Mesendoderm (in vitro differentiated cells): Measurements from ENCODE around the gene BRD7.

Experiments
- DNase-seq: peaks from one replicate; pipeline ENCODE4 v3.0.0; 2013
- H2AK5ac ChIP-seq: 2 replicates; pipeline ENCODE4 v1.6.1; 2013; ENCODE audit warnings: low read length, inconsistent platforms
- H2BK120ac ChIP-seq: 2 replicates; pipeline ENCODE4 v1.6.1; 2013; ENCODE audit warnings: low read depth, mild to moderate bottlenecking, low read length, moderate library complexity, mixed read lengths
- H2BK15ac ChIP-seq: replicated peaks from 2 replicates; pipeline ENCODE4 v1.6.1; 2013; ENCODE audit warnings: low read depth, mild to moderate bottlenecking, moderate library complexity
- H2BK5ac ChIP-seq: 2 replicates; pipeline ENCODE4 v1.6.1; 2013; ENCODE audit warnings: low read length, inconsistent platforms
- H3K18ac ChIP-seq: 2 replicates; pipeline ENCODE4 v1.6.1; 2013; ENCODE audit warnings: mild to moderate bottlenecking, low read length, mixed read lengths
- H3K23ac ChIP-seq: one replicate; pipeline ENCODE4 v1.6.1; 2013; ENCODE audit warnings: low read length
- H3K27ac ChIP-seq: 2 replicates; pipeline ENCODE4 v1.5.1; 2013; ENCODE audit warnings: low read depth, mild to moderate bottlenecking, inconsistent platforms, low read length, moderate library complexity
- H3K27me3 ChIP-seq: 2 replicates; pipeline ENCODE4 v1.6.1; 2013; ENCODE audit warnings: low read length, control low read depth, mild to moderate bottlenecking, inconsistent platforms; ENCODE audit not compliant: insufficient read depth, poor library complexity
- H3K36me3 ChIP-seq: 2 replicates; pipeline ENCODE4 v1.6.1; 2013; ENCODE audit warnings: low read length, inconsistent platforms; ENCODE audit not compliant: control insufficient read depth, insufficient read depth
- H3K4ac ChIP-seq: one replicate; pipeline ENCODE4 v1.6.1; 2013; ENCODE audit warnings: low read depth, mild to moderate bottlenecking, low read length, moderate library complexity
- H3K4me1 ChIP-seq: 2 replicates; pipeline ENCODE4 v1.6.1; 2013; ENCODE audit warnings: low read depth, low read length, inconsistent platforms; ENCODE audit not compliant: control insufficient read depth
- H3K4me2 ChIP-seq: 2 replicates; pipeline ENCODE4 v1.6.1; 2013; ENCODE audit warnings: low read length
- H3K4me3 ChIP-seq: 2 replicates; pipeline ENCODE4 v1.5.1; 2013; ENCODE audit warnings: mild to moderate bottlenecking, low read length
- H3K56ac ChIP-seq: one replicate; pipeline ENCODE4 v1.6.1; 2013; ENCODE audit warnings: low read length
- H3K79me1 ChIP-seq: 2 replicates; pipeline ENCODE4 v1.6.1; 2013; ENCODE audit warnings: low read length, inconsistent platforms
- H3K79me2 ChIP-seq: 2 replicates; pipeline ENCODE4 v1.6.1; 2013; ENCODE audit warnings: mild to moderate bottlenecking, low read length; ENCODE audit not compliant: control insufficient read depth, insufficient read depth
- H3K9ac ChIP-seq: 2 replicates; pipeline ENCODE4 v1.6.1; 2013; ENCODE audit warnings: low read length, inconsistent platforms
- H4K5ac ChIP-seq: one replicate; pipeline ENCODE4 v1.6.1; 2013; ENCODE audit warnings: low read length
- H4K8ac ChIP-seq: one replicate; pipeline ENCODE4 v1.6.1; 2013; ENCODE audit warnings: low read depth, mild to moderate bottlenecking, control low read depth, low read length, moderate library complexity
- whole genome bisulfite sequencing: extraction: QIAGEN DNeasy Blood & Tissue Kit; methylation state at CpG from one replicate; pipeline ENCODE4 v1.1.7; 2013; ENCODE audit warnings: low lambda C conversion rate, missing lambda C conversion rate; ENCODE audit not compliant: insufficient coverage; ENCODE audit errors: extremely low coverage; 5-methylcytosine and 5-hydroxymethylcytosine counted together

The BRD7 gene

GRCh38 chr16:50386139-50386538 lies 17.4 kb upstream of the BRD7 start:
- H2BK15ac ChIP-seq, result no peak overlapping the region
- no peak overlapping the region for H3K4ac ChIP-seq
- H3K4me3 ChIP-seq, result no peak overlapping the region
- H3K4me2 ChIP-seq, result no peak overlapping the region
- no peaks in the 10 kb centered on the region for H3K4me1 ChIP-seq
- no peak overlapping the region for H4K5ac ChIP-seq
- H3K23ac ChIP-seq, result no peak overlapping the region
- no peaks in the 10 kb centered on the region for H3K79me2 ChIP-seq
- no peak overlapping the region for H2BK5ac ChIP-seq
- no peak overlapping the region for H4K8ac ChIP-seq
- H3K27me3 ChIP-seq, result no peaks in the 10 kb centered on the region
- no peak overlapping the region for H2AK5ac ChIP-seq
- H2BK120ac ChIP-seq, result no peak overlapping the region
- H3K56ac ChIP-seq, result no peak overlapping the region
- WGBS, result no CpG with 5 or more reads among the region's 5 CpGs
- H3K18ac ChIP-seq, result no peak overlapping the region
- no peaks in the 10 kb centered on the region for H3K79me1 ChIP-seq
- H3K36me3 ChIP-seq, result no peaks in the 10 kb centered on the region
- H3K9ac ChIP-seq, result no peak overlapping the region
- peak; percentile 55 for DNase-seq
- H3K27ac ChIP-seq, result no peak overlapping the region

DNA sequence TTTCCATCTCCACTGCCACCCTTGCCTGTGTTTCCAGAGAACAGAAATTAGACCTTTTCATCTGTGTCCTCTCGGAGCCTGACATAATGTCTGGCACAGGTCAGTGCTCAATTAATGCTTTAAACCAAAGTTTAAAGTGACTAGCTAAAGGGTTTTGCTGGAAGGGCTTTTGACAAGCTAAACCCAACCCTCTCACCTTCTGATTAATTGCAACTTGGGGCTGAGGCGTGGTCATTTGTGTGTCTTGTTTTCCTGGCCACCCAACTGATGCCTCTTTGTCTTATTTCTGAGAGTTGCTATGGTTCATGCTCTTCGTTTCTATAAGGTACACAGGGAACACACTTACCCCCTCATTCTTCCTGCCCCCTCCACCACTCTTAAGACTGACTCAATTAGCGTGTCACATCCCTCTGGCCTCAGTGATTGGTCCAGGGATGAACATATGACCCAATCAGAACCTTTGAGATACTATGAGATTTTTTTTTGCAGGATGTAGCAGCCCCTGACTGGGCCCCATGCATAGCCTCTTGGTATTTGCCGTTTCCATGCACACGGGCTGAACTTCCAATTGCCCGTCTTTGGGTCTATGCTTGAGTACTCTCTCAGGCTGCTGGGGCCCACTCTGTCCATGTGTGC lies 15.8 kb upstream of the BRD7 start:
- no peak overlapping the region for H3K27ac ChIP-seq
- no peaks in the 10 kb centered on the region for H3K27me3 ChIP-seq
- no peak overlapping the region for H3K9ac ChIP-seq
- no peak overlapping the region for H4K8ac ChIP-seq
- H2BK15ac ChIP-seq, result no peak overlapping the region
- H3K4me3 ChIP-seq, result no peak overlapping the region
- no CpG with 5 or more reads among the region's 7 CpGs for WGBS
- no peaks in the 10 kb centered on the region for H3K79me2 ChIP-seq
- H3K4ac ChIP-seq, result no peak overlapping the region
- H4K5ac ChIP-seq, result no peak overlapping the region
- H2BK120ac ChIP-seq, result no peak overlapping the region
- H2AK5ac ChIP-seq, result no peak overlapping the region
- no peak overlapping the region for H3K18ac ChIP-seq
- H2BK5ac ChIP-seq, result no peak overlapping the region
- H3K4me2 ChIP-seq, result no peak overlapping the region
- H3K79me1 ChIP-seq, result no peaks in the 10 kb centered on the region
- H3K36me3 ChIP-seq, result no peaks in the 10 kb centered on the region
- no peaks in the 10 kb centered on the region for H3K4me1 ChIP-seq
- no peak overlapping the region for H3K23ac ChIP-seq
- DNase-seq, result no peak
- no peak overlapping the region for H3K56ac ChIP-seq

GRCh38 chr16:50381679-50382440 lies 13.1 kb upstream of the BRD7 start:
- no peak overlapping the region for H3K9ac ChIP-seq
- no peaks in the 10 kb centered on the region for H3K79me2 ChIP-seq
- H3K27ac ChIP-seq, result no peak overlapping the region
- H3K56ac ChIP-seq, result no peak overlapping the region
- H2BK5ac ChIP-seq, result no peak overlapping the region
- H3K79me1 ChIP-seq, result no peaks in the 10 kb centered on the region
- H3K4me3 ChIP-seq, result no peak overlapping the region
- no peak overlapping the region for H3K4ac ChIP-seq
- WGBS, result no CpG with 5 or more reads among the region's 8 CpGs
- peak; percentile 59 for DNase-seq
- no peak overlapping the region for H3K23ac ChIP-seq
- H3K4me1 ChIP-seq, result no peaks in the 10 kb centered on the region
- H4K5ac ChIP-seq, result no peak overlapping the region
- no peak overlapping the region for H4K8ac ChIP-seq
- no peak overlapping the region for H2AK5ac ChIP-seq
- H2BK120ac ChIP-seq, result no peak overlapping the region
- no peaks in the 10 kb centered on the region for H3K27me3 ChIP-seq
- no peak overlapping the region for H2BK15ac ChIP-seq
- H3K18ac ChIP-seq, result no peak overlapping the region
- no peak overlapping the region for H3K4me2 ChIP-seq
- no peaks in the 10 kb centered on the region for H3K36me3 ChIP-seq

DNA sequence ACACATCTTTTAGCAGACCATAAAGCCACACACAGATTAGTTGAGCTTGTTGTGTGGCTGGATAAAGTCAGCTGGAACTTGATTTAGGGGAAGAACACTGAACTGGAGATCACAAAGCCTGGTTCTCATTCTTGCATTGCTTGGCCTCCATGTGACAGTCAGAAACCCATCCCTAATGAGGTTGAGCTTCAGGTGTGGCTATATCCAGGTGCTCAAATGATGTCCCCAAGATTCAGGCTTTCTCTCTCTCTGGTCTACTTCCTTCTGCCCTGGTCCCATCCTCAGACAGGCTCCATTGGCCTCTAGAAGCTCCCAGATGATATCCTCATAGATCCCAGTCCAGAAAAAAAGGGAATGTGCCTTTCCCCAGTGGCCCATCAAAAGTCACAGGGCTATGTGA lies 9.6 kb upstream of the BRD7 start:
- Histone ChIP-seq H3K79me1 (no peaks in the 10 kb centered on the region), H3K27me3 (no peaks in the 10 kb centered on the region), H3K4me2 (no peak overlapping the region), H3K23ac (no peak overlapping the region), H3K79me2 (no peaks in the 10 kb centered on the region), H3K18ac (no peak overlapping the region), H3K4me3 (no peak overlapping the region), H3K56ac (no peak overlapping the region), H4K5ac (no peak overlapping the region), H2BK15ac (no peak overlapping the region), H2BK5ac (no peak overlapping the region), H2AK5ac (no peak overlapping the region), H2BK120ac (no peak overlapping the region), H4K8ac (no peak overlapping the region), H3K36me3 (no peaks in the 10 kb centered on the region), H3K4me1 (no peaks in the 10 kb centered on the region), H3K9ac (no peak overlapping the region), H3K4ac (no peak overlapping the region), H3K27ac (no peak overlapping the region)
- DNase-seq, result no peak

GRCh38 chr16:50377001-50377400 lies 8.2 kb upstream of the BRD7 start:
- WGBS, result no CpG with 5 or more reads among the region's 4 CpGs
- H3K79me1 ChIP-seq, result no peaks in the 10 kb centered on the region
- no peak overlapping the region for H2AK5ac ChIP-seq
- no peak overlapping the region for H2BK15ac ChIP-seq
- no peak overlapping the region for H3K56ac ChIP-seq
- H4K5ac ChIP-seq, result no peak overlapping the region
- no peak overlapping the region for H3K4me3 ChIP-seq
- H3K4me1 ChIP-seq, result no peaks in the 10 kb centered on the region
- no peak overlapping the region for H2BK5ac ChIP-seq
- no peak overlapping the region for H3K4me2 ChIP-seq
- H2BK120ac ChIP-seq, result no peak overlapping the region
- H3K23ac ChIP-seq, result no peak overlapping the region
- DNase-seq, result no peak
- H4K8ac ChIP-seq, result no peak overlapping the region
- no peak overlapping the region for H3K9ac ChIP-seq
- H3K4ac ChIP-seq, result no peak overlapping the region
- H3K27ac ChIP-seq, result no peak overlapping the region
- H3K27me3 ChIP-seq, result no peaks in the 10 kb centered on the region
- no peaks in the 10 kb centered on the region for H3K79me2 ChIP-seq
- H3K36me3 ChIP-seq, result no peaks in the 10 kb centered on the region
- no peak overlapping the region for H3K18ac ChIP-seq

DNA sequence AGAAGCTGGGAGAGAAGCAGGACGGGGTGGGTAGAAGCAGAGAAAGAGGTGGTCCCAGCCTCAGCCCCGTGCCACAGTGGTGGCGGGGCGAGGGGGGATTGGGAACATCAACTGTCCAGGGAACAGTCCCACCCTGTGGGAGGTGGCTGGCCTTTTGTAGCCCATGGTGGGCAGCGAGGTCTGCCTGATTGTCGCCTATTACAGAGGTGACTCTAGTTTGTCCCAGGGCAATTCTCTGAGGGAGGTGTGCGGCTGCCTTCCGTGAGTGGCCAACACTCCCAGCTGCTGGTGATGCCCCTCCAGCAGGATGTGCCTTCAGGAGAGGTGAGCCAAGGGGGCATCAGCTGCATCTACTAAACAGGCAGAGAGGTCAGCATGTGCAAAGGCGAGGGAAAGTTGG lies 5.0 kb upstream of the BRD7 start:
- Histone ChIP-seq H2BK120ac (no peak overlapping the region), H4K5ac (no peak overlapping the region), H2BK5ac (no peak overlapping the region), H3K23ac (no peak overlapping the region), H3K9ac (no peak overlapping the region), H3K79me2 (no peaks in the 10 kb centered on the region), H2BK15ac (no peak overlapping the region), H3K56ac (no peak overlapping the region), H3K79me1 (no peaks in the 10 kb centered on the region), H3K27ac (no peak overlapping the region), H2AK5ac (peak overlapping the region; percentile 78), H3K4me1 (peaks cover 1% of the 10 kb centered on the region), H3K18ac (no peak overlapping the region), H3K4ac (no peak overlapping the region), H3K4me2 (no peak overlapping the region), H3K36me3 (no peaks in the 10 kb centered on the region), H3K27me3 (no peaks in the 10 kb centered on the region), H4K8ac (no peak overlapping the region), H3K4me3 (no peak overlapping the region)
- no peak for DNase-seq
- WGBS, result no CpG with 5 or more reads among the region's 9 CpGs
